GOT3 (cell line): ENCODE results near the gene STAU1.
"Not testable (repeated sequence)": the region's sequence is repeated elsewhere in the genome, so short reads cannot be mapped to it uniquely, and the experiment has no call there.

Experiments used
- DNase-seq: peaks from one replicate; lab custom pipeline; 2025; ENCODE audit warnings: mixed read lengths; lab: John Stamatoyannopoulos, UW

STAU1 gene

GRCh38 chr20:49166534-49167449, 21.3 kb downstream of the STAU1 start:
- DNase-seq = no peak

GRCh38 chr20:49165611-49166010, 22.5 kb downstream of the STAU1 start:
- DNase-seq = no peak

GRCh38 chr20:49163696-49164095, 24.4 kb downstream of the STAU1 start:
- no peak for DNase-seq

- no peak for DNase-seq
Observed at GRCh38 chr20:49161428-49162152, 26.5 kb downstream of the STAU1 start.

GRCh38 chr20:49160057-49160929, 27.8 kb downstream of the STAU1 start:
- no peak for DNase-seq

- no peak for DNase-seq
Observed at GRCh38 chr20:49157146-49157545, 31.0 kb downstream of the STAU1 start.

GRCh38 chr20:49156481-49156880, 31.7 kb downstream of the STAU1 start:
- no peak for DNase-seq

- no peak for DNase-seq
Observed at GRCh38 chr20:49151436-49151835, 36.7 kb downstream of the STAU1 start.

GRCh38 chr20:49149281-49150045, 38.7 kb downstream of the STAU1 start:
- no peak for DNase-seq

GRCh38 chr20:49148601-49149000, 39.5 kb downstream of the STAU1 start:
- DNase-seq = no peak

GRCh38 chr20:49147296-49147695, 40.8 kb downstream of the STAU1 start:
- no peak for DNase-seq

- no peak for DNase-seq
Observed at GRCh38 chr20:49146442-49147225, 41.5 kb downstream of the STAU1 start.

GRCh38 chr20:49140834-49141233, 47.3 kb downstream of the STAU1 start:
- no peak for DNase-seq

GRCh38 chr20:49140411-49140810, 47.7 kb downstream of the STAU1 start:
- DNase-seq = no peak

GRCh38 chr20:49138431-49138830, 49.7 kb downstream of the STAU1 start:
- no peak for DNase-seq

- no peak for DNase-seq
Observed at GRCh38 chr20:49136817-49137571, 51.1 kb downstream of the STAU1 start.

GRCh38 chr20:49134797-49135196, 53.3 kb downstream of the STAU1 start:
- not testable (repeated sequence) for DNase-seq

- DNase-seq = no peak
Observed at GRCh38 chr20:49133571-49133970, 54.6 kb downstream of the STAU1 start.

- no peak for DNase-seq
Observed at GRCh38 chr20:49132995-49133478, 55.1 kb downstream of the STAU1 start.

GRCh38 chr20:49123982-49124381, 64.2 kb downstream of the STAU1 start:
- DNase-seq = no peak
